Ureter (tissue), 1 donor: Measurements from ENCODE around the gene PKD1. TPM values are rescaled to one million over a fixed set of nuclear protein-coding genes. Genes with fewer than 3 reads are reported as not detected.
A peak's percentile ranks its signal among the peaks of the same experiment; 100 is the strongest.

Source experiments
- DNase-seq: peaks from one replicate; pipeline ENCODE4 v3.0.0-alpha.2; 2020; ENCODE audit warnings: low spot score
- total RNA-seq: library from RNA; stranded (reverse); gene quantifications from one replicate; pipeline ENCODE4 v1.2.4, GENCODE V29; 2023
- donor health status: DM: yes; HTN: yes; CAD: no.

PKD1 gene
- total RNA-seq, 1 donor from 2014 or later: 165 TPM

DNA sequence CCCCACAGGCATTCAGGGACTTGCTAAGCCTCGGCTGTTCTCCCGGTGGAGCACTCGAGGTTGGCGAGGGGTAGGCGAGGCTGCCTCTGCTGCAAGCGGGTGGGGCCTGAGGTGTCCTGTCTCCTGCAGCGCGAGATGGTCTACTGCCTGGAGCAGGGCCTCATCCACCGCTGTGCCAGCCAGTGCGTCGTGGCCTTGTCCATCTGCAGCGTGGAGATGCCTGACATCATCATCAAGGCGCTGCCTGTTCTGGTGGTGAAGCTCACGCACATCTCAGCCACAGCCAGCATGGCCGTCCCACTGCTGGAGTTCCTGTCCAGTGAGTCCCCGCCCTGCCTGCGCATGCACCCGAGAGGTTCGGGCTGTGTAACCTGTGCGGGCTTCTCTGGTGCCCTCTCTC is 61.6 kb downstream of the PKD1 start:
- no peak for DNase-seq

DNA sequence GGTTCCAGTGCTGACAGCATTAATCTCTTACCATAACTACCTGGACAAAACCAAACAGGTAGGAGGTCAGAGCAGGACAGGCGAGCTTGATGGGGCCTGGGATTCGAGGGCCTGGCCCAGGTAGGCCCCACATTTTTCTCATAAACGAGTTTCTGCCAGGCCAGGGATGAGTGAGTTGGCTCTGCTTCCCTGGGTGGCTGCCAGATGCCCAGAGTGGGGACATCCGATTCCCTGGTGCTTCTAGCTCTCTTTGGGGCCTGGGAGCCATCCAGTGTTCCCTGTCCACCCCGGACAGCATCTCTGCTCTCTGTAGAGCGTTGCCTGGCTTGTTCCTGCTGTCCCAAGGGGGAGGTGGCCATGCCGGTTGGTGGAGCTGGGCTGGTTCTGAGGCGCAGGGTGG is 62.8 kb downstream of the PKD1 start:
- no peak for DNase-seq

DNA sequence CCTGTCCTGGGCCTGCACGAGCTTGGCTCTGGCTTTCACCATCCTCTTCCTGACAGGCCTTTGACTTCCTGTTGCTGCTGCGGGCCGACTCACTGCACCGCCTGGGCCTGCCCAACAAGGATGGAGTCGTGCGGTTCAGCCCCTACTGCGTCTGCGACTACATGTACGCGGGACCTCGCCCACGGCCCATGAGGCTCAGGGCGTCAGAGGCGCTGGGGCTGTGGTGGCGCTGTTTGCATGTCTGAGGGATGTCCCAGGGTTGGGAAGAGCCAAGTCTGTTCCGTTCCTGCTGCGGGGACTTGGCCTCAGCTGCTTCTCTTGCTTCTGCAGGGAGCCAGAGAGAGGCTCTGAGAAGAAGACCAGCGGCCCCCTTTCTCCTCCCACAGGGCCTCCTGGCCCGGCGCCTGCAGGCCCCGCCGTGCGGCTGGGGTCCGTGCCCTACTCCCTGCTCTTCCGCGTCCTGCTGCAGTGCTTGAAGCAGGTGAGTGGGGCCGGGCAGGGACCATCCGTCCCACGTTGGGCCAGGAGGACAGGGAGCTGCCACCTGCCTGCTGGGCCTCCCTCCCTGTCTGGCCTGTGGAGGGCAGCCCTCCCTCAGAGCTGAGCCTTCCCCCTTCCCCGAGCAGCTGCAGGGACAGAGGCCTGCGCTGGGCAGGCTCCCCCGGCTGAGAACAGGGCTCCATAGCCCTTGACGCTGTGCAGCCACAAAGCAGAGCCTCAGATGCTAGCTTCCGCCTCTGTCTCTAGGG is 64.1 kb downstream of the PKD1 start:
- DNase-seq: no peak

DNA sequence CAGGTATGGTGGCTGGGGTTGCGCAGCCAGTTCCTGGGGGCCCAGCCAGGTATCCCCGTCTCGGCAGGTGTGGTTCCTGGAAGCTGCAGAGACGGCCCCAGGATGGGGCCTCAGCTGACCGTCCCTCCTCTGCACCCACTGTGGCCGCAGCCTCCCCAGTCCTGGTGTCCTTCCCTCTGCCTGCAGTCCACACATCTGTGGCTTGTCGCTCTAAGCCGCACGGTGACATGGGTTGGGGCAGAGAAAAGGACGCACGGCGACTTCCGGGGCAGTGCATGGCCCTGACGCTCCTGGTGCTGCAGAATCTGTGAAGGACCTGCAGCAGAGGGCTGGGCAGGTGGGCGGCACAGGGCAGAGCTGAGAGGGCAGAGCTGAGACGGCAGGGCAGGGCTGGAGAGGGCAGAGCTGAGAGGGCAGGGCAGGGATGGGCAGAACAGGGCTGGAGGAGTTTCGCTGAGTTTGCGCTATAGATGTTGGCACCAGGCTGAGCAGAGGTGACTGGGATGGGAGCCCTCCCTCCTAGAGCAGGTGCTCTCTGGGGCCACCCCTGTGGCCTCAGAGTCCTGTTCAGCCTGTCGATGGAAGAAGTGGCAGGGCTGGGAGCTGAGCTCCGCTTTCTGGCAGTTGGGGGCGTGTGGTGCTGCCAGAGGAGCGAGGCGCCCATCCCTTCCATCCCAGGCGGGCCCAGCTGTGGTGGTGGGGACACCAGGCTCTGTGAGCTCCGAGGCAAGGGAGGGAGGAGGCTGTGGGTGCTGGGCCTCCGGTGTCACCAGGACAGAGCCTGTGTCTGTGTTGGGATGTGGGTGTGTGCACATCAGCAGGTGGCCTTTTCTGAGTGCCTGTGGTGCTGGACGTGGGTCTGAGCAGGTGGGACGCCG is 64.9 kb downstream of the PKD1 start:
- DNase-seq: no peak

DNA sequence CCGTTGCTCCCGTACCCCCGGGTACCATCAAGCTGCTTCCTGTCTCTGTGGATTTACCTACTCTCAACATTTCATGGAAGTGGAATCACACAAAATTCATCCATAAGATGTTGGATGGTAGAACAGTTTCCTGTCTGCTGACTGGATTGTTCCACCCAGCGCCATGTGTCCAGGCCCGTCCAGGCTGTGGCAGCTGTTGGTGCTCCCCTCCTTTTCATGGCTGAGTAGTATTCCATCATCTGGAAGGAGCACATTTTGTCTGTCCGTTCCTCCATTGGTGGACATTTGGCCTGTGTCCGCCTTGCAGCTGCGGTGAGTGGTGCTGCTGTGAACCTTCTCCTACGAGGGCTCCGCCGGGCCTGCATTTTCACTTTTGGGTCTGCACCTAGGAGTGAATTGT is 69.6 kb downstream of the PKD1 start:
- DNase-seq: no peak

DNA sequence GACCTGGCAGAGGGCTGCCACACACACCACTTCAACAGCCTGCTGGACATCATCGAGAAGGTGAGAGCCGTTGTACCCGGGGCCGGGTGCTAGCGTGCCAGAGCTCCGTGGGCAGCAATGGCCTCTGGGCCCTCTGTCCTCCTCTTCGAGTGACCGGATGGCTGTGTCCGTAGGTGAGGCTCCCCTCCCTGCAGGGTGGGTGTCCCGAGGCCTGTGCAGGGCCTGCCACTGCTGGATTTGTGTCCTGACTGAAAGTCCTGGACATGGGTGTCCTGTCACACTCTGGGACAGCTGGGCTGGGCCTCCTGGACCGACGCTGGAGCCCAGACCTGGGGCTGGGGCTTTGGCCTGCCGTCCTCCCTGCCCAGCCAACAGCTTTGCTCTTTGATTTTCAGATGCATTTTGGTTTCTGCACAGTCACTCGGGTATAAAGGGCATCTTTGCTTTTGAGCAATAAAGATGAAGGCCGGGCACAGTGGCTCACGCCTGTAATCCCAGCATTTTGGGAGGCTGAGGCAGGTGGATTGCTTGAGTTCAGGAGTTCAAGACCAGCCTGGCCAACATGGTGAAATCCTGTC is 71.2 kb downstream of the PKD1 start:
- no peak for DNase-seq

DNA sequence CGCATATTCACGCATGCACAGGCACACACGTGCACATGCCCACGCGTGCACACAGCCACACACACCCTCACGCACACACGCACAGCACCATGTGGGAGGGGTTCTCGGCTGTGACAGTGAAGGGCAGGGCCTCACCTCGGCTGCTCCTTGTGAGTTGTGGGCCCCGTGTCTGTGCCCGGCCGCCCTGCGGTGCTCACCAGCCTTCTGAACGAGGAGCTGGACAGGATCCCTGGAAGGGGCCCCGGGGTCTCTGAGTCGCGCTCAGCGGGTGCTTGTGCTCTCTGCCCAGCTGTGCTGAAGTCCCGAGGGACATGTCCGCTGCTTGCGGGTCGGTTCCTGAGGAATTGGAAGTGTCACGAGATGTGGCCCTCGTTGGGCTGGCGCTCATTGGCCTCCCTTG is 71.8 kb downstream of the PKD1 start:
- no peak for DNase-seq

DNA sequence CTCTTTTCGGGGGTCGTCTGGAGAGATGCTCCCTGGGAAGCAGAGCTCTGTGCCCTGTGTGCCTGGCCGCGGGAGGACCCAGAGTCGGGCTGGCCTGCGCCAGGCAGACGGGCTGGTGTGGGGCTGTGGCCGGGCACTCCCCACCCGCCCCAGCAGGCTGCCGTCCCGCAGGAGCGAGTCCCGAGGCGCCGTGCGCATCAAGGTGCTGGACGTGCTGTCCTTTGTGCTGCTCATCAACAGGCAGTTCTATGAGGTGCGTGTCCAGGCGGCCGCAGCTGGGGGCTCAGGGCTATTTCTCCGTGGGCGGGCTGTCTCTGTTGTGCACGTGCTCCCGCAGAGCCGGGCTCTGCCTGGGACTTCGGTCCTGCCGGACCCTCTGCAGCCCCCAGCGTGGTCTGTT is 72.9 kb downstream of the PKD1 start:
- no peak for DNase-seq

DNA sequence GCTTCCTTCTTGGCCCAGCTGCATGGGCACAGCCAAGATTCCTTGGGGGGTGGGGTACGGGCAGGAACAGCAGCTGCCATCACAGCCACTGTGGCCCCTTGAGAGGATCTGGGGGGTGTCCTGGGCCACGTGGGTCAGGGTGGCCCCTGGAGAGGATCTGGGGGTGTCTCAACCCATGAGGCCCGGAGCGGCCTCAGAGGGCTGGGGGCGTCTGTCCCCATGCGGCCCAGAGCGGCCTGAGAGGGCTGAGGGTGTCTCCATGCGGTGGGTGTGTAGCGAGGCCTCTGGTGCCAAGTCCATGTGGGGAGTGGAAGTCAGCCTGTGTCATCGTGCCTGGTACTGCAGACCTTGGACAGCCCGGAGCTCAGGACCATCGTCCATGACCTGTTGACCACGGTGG is 74.2 kb downstream of the PKD1 start:
- no peak for DNase-seq

DNA sequence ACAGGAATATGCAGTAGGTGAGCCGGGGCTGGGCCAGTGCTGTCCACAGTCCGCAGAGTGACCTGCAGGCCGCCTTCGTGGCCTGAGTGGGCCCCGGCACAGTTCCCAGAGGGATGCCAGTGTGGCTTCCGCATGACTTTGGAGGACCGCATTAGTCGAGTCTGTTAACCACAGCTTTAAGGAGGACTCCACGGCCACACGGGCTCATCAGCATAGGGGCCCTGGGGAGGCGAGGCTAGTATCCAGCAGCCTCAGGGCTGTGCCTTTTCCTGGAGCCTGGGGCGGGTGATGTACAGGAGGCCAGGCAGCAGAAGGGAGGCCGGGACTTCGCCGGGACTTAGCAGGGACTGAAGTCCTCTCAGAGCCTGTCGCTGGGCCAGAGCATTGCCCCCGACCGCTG is 74.7 kb downstream of the PKD1 start:
- no peak for DNase-seq

DNA sequence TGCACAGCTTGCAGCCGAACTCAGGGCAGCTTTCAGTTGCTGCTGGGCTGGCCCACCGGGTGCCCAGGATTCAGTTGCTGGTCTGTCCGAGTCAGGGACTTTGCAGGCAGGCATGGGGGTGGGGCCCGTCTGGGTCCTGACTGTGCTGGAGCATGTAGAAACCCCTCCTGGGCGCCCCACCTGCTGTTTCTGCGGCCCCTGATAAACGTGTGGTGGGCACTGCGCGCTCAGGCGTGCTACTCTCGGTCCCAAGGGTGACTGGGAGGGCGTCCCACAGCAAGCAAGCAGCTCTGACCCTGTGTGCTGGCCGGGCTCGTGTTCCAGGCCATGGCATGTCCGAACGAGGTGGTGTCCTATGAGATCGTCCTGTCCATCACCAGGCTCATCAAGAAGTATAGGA is 75.4 kb downstream of the PKD1 start:
- DNase-seq: no peak

DNA sequence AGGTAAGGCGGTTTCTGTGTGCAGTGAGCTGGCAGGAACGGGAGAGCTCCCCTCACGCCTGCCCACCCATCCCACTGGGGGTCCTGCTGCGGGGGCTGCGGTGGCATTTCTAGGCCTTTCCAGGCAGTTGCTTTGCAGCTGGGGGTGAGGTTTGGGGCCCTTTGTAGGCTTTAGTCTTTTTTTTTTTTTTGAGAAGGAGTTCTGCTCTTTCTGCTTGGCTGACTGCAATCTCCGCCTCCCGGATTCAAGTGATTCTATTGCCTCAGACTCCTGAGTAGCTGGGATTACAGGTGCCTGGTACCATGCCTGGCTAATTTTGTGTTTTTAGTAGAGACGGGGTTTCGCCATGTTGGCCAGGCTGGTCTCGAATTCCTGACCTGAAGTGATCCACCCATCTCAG is 76.8 kb downstream of the PKD1 start:
- no peak for DNase-seq

DNA sequence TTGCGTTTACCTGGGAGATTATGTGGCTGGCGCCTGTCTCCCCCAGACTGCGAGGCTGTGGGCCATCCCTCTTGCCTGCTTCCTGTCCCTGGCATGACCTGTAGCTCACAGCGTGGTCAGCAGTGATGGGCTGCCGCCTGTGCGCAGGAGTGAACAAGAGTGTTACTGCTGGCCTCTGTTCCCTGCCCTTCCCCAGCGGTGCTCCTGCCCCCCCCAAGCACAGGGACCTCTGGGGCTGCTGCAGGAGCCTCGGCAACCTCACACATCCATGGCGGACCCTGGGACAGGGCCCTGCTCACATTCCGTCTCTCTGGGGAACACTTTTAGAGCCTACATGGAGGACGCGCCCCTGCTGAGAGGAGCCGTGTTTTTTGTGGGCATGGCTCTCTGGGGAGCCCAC is 77.3 kb downstream of the PKD1 start:
- no peak for DNase-seq

DNA sequence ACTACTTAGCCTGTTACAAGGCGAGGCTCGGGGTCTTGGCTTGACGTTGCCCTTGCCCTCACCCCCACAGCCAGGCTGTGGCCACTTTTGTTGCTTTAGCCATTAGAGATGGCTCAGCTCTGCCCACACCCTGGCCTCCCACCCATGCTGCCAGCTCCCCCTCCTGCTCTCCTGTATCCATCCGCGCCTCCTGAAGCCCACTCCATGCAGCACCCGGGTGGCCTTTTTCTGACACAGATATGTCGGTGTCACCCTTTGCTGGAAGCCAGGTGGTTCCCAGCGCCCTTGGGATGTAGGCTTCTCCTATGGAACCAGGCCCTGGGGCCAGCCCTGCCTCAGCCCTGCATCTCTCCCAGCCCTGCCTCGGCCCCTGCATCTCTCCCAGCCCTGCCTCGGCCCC is 78.3 kb downstream of the PKD1 start:
- no peak for DNase-seq

DNA sequence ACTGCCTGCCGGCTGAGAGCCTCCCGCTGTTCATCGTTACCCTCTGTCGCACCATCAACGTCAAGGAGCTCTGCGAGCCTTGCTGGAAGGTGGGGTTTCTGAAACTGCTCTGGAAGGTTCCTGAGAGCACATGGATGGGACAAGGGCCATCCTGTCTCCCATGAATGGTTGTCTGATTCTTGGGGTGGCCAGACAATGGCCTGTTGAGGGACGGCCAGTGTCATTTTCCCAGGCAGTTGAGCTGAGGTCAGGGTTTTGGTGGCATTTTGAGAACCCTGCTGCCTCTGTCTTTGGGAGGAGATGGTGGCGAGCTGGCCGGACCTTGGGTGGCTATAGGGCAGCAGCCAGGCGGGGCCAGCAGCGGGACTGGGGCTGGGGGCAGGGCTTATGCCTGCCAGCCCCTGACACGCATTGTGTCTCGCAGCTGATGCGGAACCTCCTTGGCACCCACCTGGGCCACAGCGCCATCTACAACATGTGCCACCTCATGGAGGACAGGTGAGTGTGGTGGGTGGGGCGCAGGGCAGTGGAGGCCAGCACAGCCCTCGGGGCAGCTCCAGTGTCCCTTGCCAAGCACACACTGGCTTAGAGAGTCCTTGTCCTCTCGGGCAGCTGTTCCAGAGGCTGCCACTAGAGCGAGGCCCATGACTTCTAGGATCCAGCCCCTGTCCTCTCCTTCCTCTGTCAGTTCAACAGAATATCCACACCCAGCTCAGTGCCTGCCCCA is 78.9 kb downstream of the PKD1 start:
- no peak for DNase-seq

DNA sequence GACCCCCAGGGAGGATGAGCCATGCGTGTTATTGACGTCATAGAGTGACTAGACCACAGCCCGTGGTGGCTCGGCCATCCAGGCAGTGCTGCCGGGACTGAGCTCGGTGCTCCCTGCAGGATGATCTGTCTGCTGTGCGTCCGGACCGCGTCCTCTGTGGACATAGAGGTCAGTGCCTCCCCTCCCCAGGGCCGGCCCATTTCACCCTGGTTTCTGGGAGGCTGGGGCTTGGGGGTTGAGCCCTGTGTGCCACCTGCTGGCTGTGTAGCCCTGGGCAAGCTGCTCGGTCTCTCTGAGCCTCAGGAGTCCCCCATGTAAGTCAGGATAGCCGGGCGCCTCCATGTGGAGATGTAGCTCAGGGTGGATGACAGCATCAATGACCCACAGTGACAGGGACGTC is 79.6 kb downstream of the PKD1 start:
- no peak for DNase-seq

DNA sequence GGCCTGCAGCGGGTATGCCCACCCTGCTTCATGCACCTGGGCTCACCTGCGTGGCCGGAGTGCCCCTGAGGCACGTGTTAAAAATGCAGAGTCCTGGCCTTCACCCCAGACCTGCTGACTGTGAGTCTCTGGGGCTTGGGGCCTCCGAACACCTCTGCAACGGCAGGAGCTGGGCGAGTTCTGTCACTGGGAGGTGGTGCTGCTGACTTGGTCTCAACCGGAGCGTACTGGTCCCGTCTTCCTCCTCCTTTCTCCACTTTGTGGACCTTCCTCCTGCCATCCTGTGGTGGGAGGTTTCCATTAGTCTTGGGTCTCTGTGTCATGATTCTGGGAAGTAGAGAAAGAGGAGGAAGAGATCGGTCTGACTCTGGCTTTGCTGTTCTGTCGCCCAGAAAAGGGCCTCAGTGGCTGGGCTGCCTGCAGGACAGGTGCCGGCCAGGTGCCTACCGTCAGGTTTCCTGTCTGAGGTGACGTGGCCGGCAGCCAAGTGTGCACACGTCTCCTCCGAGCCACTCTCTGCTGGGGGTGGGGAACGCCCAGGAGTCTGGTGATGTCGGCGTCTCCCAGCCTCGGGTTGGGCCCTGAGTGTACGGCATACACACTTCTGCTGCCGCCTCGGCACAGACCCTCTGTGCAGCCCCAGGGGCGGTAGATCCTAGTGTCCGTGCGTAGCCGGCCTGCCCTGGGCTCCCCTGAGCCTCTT is 81.0 kb downstream of the PKD1 start:
- DNase-seq: no peak

DNA sequence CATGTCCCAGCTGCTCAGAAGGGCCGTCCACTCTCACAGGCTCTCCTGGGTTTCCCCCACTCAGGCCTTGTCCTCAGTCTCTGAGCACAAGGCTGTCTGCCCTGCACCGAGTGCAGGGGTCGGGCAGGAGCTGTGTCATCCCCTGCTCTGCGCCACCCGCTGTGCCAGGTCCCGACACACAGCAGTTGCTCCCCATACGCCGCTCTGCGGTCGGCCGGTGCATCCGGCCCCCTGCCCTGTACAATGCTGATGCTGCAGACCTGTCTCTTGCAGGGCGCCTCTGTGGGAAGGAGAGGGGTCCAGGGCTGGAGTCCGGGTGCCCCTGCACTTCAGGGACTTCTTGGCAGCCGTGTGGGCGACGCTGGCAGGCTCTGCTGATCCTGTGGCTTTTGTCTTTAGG is 81.8 kb downstream of the PKD1 start:
- no peak for DNase-seq

DNA sequence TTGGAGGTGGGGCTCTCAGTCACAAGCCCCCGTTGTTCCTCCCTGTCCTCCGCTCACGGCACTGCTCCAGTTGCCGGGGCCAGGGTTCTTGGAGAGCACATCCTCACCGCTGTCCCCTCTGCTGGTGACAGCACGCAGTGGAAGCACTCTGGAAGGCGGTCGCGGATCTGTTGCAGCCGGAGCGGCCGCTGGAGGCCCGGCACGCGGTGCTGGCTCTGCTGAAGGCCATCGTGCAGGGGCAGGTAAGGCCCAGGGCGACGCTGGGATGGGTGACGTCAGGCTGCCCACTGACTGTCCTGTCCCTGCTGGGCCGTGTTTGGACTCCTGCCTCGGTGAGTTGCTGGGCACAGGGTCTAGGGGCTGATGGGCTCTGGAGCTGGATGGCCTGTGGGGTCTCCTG is 82.5 kb downstream of the PKD1 start:
- DNase-seq: no peak

DNA sequence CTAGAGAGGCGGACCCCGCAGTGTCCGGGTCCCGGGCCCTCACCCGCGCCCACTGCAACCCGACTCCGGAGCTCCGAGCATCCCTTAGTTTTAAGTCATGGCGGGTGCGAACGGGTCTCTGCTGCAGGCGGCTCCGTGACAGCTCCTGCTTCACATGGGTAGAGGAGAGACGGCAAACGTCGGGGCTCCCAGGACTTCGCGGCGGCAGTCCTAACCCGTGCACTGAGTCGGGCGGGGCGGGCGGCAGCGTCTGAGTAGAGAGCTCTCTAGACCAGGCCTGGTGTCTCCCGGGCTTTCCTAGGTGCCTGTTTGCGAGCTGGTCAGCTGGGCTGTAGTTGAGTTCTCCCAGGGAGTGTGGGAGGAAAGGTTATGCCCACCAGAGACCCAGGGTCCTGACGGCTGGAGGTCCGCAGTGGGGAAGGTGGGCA is 87.6 kb downstream of the PKD1 start:
- DNase-seq: no peak

DNA sequence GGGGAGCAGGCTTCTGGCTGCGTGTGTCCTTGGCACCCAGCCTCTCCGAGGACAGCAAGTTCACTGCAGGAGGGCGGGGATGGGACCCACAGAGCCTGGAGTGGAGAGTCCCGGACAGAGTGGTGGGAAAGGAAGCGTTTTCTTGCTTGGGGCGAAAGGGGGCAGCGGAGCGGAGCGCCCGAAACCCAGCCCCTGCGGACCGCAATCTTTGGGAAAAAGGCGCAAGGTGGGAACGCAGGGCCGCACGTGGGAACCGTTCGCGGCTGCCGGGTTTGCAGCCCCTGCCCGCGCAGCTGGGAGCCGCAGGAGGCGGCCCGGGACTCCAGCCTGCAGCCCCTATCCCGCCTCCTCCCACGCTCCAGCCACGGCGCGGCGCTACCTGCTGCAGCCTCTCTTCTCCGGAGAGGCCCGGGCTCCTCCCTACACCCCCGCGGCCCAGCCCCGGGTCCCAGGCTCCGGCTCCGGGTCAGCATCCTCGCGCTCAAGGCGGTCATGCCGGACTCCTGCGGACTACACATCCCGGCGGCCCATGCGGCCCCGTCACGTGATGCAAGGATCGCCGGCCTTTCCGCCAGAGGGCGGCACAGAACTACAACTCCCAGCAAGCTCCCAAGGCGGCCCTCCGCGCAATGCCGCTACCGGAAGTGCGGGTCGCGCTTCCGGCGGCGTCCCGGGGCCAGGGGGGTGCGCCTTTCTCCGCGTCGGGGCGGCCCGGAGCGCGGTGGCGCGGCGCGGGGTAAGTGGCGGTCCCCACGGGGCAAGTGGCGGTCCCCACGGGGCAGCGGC is 88.2 kb downstream of the PKD1 start, which contains the start of the genes NTHL1 and TSC2:
Gene NTHL1 (minus strand): TSS at position 505 of the 786 bp plus-strand sequence. CDS start 11 bp downstream, at position 494.
Gene TSC2 (plus strand): TSS at position 656 of the 786 bp plus-strand sequence. CDS start 631 bp downstream, outside the sequence.
- peak; percentile 97 for DNase-seq
